Measurements from ENCODE around the gene SRGAP1.

GRCh38 chr12:64120568-64120967, 276.1 kb downstream of the SRGAP1 start:
- TF ChIP-seq CTCF (IDR thresholded peaks at IDR 0.05) = no peak
- TF ChIP-seq POLR2AphosphoS5 (IDR thresholded peaks at IDR 0.05) = no peak
- TF ChIP-seq POLR2A (IDR thresholded peaks at IDR 0.05) = no peak

Measured in stomach (tissue), 4 donors.